ENCODE measurements around the gene ACAT2.
A peak's percentile ranks its signal among the peaks of the same experiment; 100 is the strongest.
"Not testable (repeated sequence)": the region's sequence is repeated elsewhere in the genome, so short reads cannot be mapped to it uniquely, and the experiment has no call there.

ACAT2 gene

GRCh38 chr6:159761873-159762680 is at the start of gene ACAT2:
ACAT2 (plus strand) TSS chr6:159762045; CDS start chr6:159762088, 43 bp downstream.
- peak; percentile 97 for DNase-seq

GRCh38 chr6:159712389-159712788 is 49.5 kb upstream of the ACAT2 start:
- not testable (repeated sequence) for DNase-seq

- no peak for DNase-seq
Observed at GRCh38 chr6:159713984-159714383, 47.9 kb upstream of the ACAT2 start.

- no peak for DNase-seq
Observed at GRCh38 chr6:159714404-159714803, 47.4 kb upstream of the ACAT2 start.

- DNase-seq: no peak
Observed at GRCh38 chr6:159715166-159715565, 46.7 kb upstream of the ACAT2 start.

- no peak for DNase-seq
Observed at GRCh38 chr6:159715605-159716004, 46.2 kb upstream of the ACAT2 start.

- no peak for DNase-seq
Observed at GRCh38 chr6:159716247-159717096, 45.4 kb upstream of the ACAT2 start.

- no peak for DNase-seq
Observed at GRCh38 chr6:159718634-159719033, 43.2 kb upstream of the ACAT2 start.

- DNase-seq: no peak
Observed at GRCh38 chr6:159719287-159719686, 42.6 kb upstream of the ACAT2 start.

GRCh38 chr6:159720708-159721107 is 41.1 kb upstream of the ACAT2 start:
- no peak for DNase-seq

GRCh38 chr6:159721981-159722380 is 39.9 kb upstream of the ACAT2 start:
- DNase-seq: not testable (repeated sequence)

GRCh38 chr6:159722655-159723054 is 39.2 kb upstream of the ACAT2 start:
- no peak for DNase-seq

GRCh38 chr6:159723259-159723658 is 38.6 kb upstream of the ACAT2 start:
- DNase-seq: no peak

- no peak for DNase-seq
Observed at GRCh38 chr6:159724778-159725177, 37.1 kb upstream of the ACAT2 start.

- DNase-seq: not testable (repeated sequence)
Observed at GRCh38 chr6:159725208-159725607, 36.6 kb upstream of the ACAT2 start.

- DNase-seq: no peak
Observed at GRCh38 chr6:159726255-159726917, 35.5 kb upstream of the ACAT2 start.

- DNase-seq: peak; percentile 99
Observed at GRCh38 chr6:159726918-159727716, 34.7 kb upstream of the ACAT2 start, which contains the start of gene WTAP. WTAP (plus strand) TSS chr6:159727506; CDS start chr6:159736266, 8,760 bp downstream.

GRCh38 chr6:159727717-159728445 is 34.0 kb upstream of the ACAT2 start:
- no peak for DNase-seq

GRCh38 chr6:159728531-159728964 is 33.3 kb upstream of the ACAT2 start:
- DNase-seq: no peak

GRCh38 chr6:159729598-159730331 is 32.1 kb upstream of the ACAT2 start:
- DNase-seq: no peak

GRCh38 chr6:159730332-159730676 is 31.5 kb upstream of the ACAT2 start:
- no peak for DNase-seq
